Natural killer cell (primary cell): ENCODE results near the gene MYH6. TPM values are rescaled to one million over a fixed set of nuclear protein-coding genes. Genes with fewer than 3 reads are reported as not detected.

Experiments
- ATAC-seq, 3 donors: fragments of 150-1000 bp in 2 of 3; fragments of 200-7000 bp in 1 of 3; cut with Tn5 transposase; 1 replicate in 1 of 3; 2 replicates in 2 of 3; pipeline ENCODE4 v1.10.0; 2021; ENCODE audit warnings: mild to moderate bottlenecking in 2 of 3, moderate library complexity in 2 of 3
- DNase-seq, 2 donors: peaks; one replicate each; pipeline versions ENCODE4 v3.0.0 to v3.0.0-alpha.2; 2013 to 2021; ENCODE audit warnings: mixed read lengths in 1 of 2
- H3K27ac ChIP-seq: one replicate; pipeline ENCODE4 v1.5.1; 2013; ENCODE audit warnings: mild to moderate bottlenecking, low read length
- H3K27me3 ChIP-seq: one replicate; pipeline ENCODE4 v1.6.1; 2013; ENCODE audit warnings: low read length; ENCODE audit not compliant: control insufficient read depth, insufficient read depth
- H3K36me3 ChIP-seq: one replicate; pipeline ENCODE4 v1.6.1; 2013; ENCODE audit warnings: low read length; ENCODE audit not compliant: control insufficient read depth, insufficient read depth
- H3K4me1 ChIP-seq: one replicate; pipeline ENCODE4 v1.6.1; 2013; ENCODE audit warnings: low read length; ENCODE audit not compliant: control insufficient read depth, insufficient read depth
- H3K4me3 ChIP-seq: one replicate; pipeline ENCODE4 v1.5.1; 2013; ENCODE audit warnings: low read length
- H3K9me3 ChIP-seq: one replicate; pipeline ENCODE4 v1.6.1; 2013; ENCODE audit warnings: low read length; ENCODE audit not compliant: control insufficient read depth, insufficient read depth
- H3K27ac Mint-ChIP-seq, 2 donors: one replicate each; pipeline ENCODE4 v1.8.0; 2022; ENCODE audit warnings: mild to moderate bottlenecking in 2 of 2, mixed read lengths in 2 of 2, moderate library complexity in 1 of 2
- H3K27me3 Mint-ChIP-seq, 2 donors: one replicate each; pipeline ENCODE4 v1.8.0; 2022; ENCODE audit warnings: low read depth in 2 of 2, mixed read lengths in 2 of 2
- H3K36me3 Mint-ChIP-seq: one replicate; pipeline ENCODE4 v1.8.0; 2022; ENCODE audit warnings: mixed read lengths
- H3K4me1 Mint-ChIP-seq, 2 donors: one replicate each; pipeline ENCODE4 v1.8.0; 2022; ENCODE audit warnings: mixed read lengths in 2 of 2
- H3K4me3 Mint-ChIP-seq: one replicate; pipeline ENCODE4 v1.8.0; 2022; ENCODE audit warnings: mild to moderate bottlenecking, moderate library complexity, mixed read lengths
- H3K9me3 Mint-ChIP-seq, 2 donors: one replicate each; pipeline ENCODE4 v1.8.0; 2022; ENCODE audit warnings: mixed read lengths in 2 of 2
- WGBS: methylation state at CpG from one replicate; pipeline ENCODE4 v1.1.7; 2013; ENCODE audit warnings: missing lambda C conversion rate; ENCODE audit not compliant: insufficient coverage; 5-methylcytosine and 5-hydroxymethylcytosine counted together
- intact Hi-C: fragments of 100-400 bp; cut with micrococcal nuclease; formaldehyde crosslinking; loops from one replicate; pipeline ENCODE4 v1.14.2; 2022
- total RNA-seq, 4 donors: library from RNA; stranded (reverse); fragments of 120-200 nt in 1 of 4; gene quantifications; one replicate each; pipeline versions ENCODE4 v1.2.3 to v1.2.4, GENCODE V29; 2013 to 2022
- TF ChIP-seq, protein P1 (sequence below): fragments of 200-600 bp; IDR thresholded peaks from one replicate; pipeline ENCODE4 v1.8.0; 2022; ENCODE audit warnings: antibody characterized with exemption

MYH6 gene
- total RNA-seq, 3 donors from 2014 or later (not counting 1 experiment from before 2014, with no cell fraction given) = not detected

DNA sequence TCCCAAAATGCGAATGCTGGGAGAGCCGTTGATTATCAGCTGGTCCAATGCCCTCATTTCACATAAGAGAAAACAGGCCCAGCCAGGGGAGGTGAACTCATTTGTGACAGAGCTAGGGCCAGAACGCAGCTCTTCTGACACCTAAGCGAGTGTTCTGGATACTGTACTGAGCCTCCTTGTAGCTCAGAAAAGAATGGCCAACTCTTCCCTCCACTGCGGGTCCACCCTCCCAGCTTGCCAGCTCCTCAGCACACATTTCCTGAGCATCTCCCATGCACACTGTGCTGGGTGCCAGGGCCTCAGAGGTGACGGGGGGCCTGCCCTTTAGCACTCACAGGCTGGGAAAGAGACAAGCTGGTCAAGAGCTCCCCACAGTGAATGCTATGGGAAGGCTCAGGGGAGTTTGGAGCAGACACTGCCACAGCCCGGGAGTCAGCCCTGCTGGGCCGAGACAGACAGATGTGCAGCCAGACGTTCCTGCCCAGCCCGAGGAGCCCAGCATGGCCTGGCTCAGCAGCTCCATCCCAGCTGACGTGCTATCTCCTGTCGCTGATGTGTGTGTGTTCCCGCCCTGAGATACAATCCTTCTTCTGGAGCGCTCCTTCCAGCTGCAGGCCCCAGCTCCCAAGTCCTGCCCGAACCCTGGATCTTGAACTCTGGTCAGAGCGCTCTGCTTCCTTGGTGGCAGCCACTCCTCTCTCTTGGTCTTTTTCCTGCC is 27.7 kb downstream of the MYH6 start:
- TF ChIP-seq, protein P1, sequence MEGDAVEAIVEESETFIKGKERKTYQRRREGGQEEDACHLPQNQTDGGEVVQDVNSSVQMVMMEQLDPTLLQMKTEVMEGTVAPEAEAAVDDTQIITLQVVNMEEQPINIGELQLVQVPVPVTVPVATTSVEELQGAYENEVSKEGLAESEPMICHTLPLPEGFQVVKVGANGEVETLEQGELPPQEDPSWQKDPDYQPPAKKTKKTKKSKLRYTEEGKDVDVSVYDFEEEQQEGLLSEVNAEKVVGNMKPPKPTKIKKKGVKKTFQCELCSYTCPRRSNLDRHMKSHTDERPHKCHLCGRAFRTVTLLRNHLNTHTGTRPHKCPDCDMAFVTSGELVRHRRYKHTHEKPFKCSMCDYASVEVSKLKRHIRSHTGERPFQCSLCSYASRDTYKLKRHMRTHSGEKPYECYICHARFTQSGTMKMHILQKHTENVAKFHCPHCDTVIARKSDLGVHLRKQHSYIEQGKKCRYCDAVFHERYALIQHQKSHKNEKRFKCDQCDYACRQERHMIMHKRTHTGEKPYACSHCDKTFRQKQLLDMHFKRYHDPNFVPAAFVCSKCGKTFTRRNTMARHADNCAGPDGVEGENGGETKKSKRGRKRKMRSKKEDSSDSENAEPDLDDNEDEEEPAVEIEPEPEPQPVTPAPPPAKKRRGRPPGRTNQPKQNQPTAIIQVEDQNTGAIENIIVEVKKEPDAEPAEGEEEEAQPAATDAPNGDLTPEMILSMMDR = no peak
- ATAC-seq (peak in 1 of 3 donors; percentile 23), DNase-seq (peak in 1 of 2 donors; percentile 4)
- H3K4me3 ChIP-seq = no peak overlapping the region
- no peaks in the 10 kb centered on the region for H3K4me1 Mint-ChIP-seq
- no peaks in the 10 kb centered on the region for H3K36me3 Mint-ChIP-seq
- no peaks in the 10 kb centered on the region for H3K27me3 ChIP-seq
- H3K4me3 Mint-ChIP-seq = no peak overlapping the region
- intact Hi-C loops = loop anchor here (2.0 kb wide), 2 partner anchors 116 to 260 kb away; no protein-coding TSS in a partner anchor
- no peak overlapping the region for H3K27ac ChIP-seq
- H3K9me3 ChIP-seq = no peaks in the 10 kb centered on the region
- no peak overlapping the region for H3K27ac Mint-ChIP-seq
- H3K9me3 Mint-ChIP-seq = no peaks in the 10 kb centered on the region
- peaks cover 0 to 4% of the 10 kb centered on the region in 2 donors for H3K27me3 Mint-ChIP-seq
- WGBS = 83% methylated on average over 16 of the region's 16 CpGs
- no peaks in the 10 kb centered on the region for H3K36me3 ChIP-seq
- H3K4me1 ChIP-seq = no peaks in the 10 kb centered on the region

DNA sequence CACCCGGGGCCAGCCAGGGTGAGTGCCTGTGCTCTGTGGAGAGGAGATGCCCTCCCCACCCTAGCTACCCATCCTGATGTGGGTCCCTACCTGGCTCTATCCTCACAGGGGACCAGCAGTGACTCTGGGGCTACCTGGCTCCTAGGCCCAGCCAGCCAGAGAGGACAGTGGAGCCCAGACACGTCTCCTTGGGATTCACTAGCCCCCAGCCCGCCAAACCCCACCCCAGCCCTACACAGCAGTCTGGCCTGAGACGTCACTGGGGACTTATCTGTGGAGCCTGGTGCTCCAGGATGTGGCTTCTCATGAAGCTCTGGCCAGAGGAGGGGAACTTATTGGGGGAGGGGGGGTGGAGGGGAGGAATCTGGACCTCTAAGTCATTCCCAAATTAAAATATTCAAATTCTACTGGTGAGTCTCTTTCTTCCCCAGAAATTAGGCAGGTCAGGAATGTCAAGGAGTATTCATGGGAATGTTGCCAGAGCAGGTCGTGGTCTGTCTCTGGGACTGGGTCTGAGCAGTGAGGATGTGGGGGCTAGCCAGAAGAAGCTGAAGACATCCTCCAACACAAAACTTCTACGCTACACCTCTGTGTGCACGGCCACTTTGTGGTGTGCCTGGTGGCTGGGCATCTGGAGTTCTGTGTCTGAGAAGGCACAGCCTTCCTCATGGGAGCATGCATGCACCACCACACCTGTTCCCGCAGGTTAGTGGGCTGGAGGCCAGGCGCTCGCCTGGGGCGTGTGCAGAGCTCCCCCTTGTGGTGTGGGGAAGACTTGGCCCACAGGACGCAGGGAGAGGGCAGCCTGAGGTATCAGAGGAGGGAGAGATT is 28.5 kb downstream of the MYH6 start:
- intact Hi-C loops = loop anchor here (2.0 kb wide), 2 partner anchors 115 to 259 kb away; no protein-coding TSS in a partner anchor
- TF ChIP-seq, protein P1 = peak; percentile 66
- 46% methylated on average over 10 of the region's 12 CpGs for WGBS
- Histone ChIP-seq H3K4me3 (no peak overlapping the region), H3K36me3 (no peaks in the 10 kb centered on the region), H3K27me3 (no peaks in the 10 kb centered on the region), H3K27ac (no peak overlapping the region), H3K9me3 (no peaks in the 10 kb centered on the region), H3K4me1 (no peaks in the 10 kb centered on the region)
- DNase-seq (peak in 1 of 2 donors; percentile 84), ATAC-seq (peak; percentile 66 to 87 (median 69))
- H3K36me3 Mint-ChIP-seq = no peaks in the 10 kb centered on the region
- no peak overlapping the region for H3K4me3 Mint-ChIP-seq
- no peaks in the 10 kb centered on the region for H3K9me3 Mint-ChIP-seq
- no peak overlapping the region for H3K27ac Mint-ChIP-seq
- peaks cover 0 to 4% of the 10 kb centered on the region in 2 donors for H3K27me3 Mint-ChIP-seq
- no peaks in the 10 kb centered on the region for H3K4me1 Mint-ChIP-seq

DNA sequence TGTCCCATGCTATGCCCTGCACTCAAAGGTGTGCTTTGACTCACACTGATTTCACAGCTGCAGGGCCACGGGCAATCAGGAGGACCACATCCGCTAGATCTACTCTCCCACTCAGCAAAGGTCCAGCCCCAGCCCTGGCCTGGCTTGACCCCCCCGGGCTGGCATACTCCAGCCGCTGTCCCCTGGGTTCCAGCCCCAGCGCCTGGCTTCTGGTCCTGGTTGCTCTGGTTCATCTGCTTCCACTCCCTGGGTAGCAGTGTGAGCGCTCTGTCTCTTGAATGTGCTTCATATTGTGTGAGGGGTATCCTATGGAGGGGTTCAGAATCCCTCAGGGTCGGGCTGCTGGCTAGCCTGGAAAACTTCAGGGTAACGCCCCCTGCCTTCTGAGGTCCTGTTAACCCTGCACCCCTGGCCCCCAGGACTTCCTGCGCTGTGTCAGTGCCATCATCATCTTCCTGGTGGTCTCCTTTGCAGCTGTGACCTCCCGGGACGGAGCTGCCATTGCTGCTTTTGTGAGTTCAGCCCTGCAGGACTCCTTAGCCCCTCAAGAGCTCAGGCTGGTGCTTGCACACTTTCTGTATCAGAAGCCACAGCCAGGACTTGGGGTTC is 29.4 kb downstream of the MYH6 start:
- Mint-ChIP-seq H3K27me3 (peaks cover 0 to 4% of the 10 kb centered on the region in 2 donors), H3K4me1 (no peaks in the 10 kb centered on the region), H3K9me3 (no peaks in the 10 kb centered on the region), H3K36me3 (no peaks in the 10 kb centered on the region), H3K4me3 (no peak overlapping the region), H3K27ac (no peak overlapping the region)
- Histone ChIP-seq H3K27me3 (no peaks in the 10 kb centered on the region), H3K4me1 (no peaks in the 10 kb centered on the region), H3K9me3 (no peaks in the 10 kb centered on the region), H3K27ac (no peak overlapping the region), H3K4me3 (no peak overlapping the region), H3K36me3 (no peaks in the 10 kb centered on the region)
- no peak for DNase-seq
- ATAC-seq = no peak
- 80% methylated on average over 11 of the region's 11 CpGs for WGBS
- intact Hi-C loops = no loop called here
- TF ChIP-seq, protein P1 = no peak
